Adrenal gland (tissue), 5 donors: ENCODE results near the gene KCNJ18.
"Not testable (repeated sequence)": the region's sequence is repeated elsewhere in the genome, so short reads cannot be mapped to it uniquely, and the experiment has no call there.

ENCODE experiments used
- POLR2A ChIP-seq, 2 donors: fragments of 450-650 bp; IDR thresholded peaks; one replicate each; pipeline ENCODE4 v1.6.1; 2017; ENCODE audit warnings: antibody characterized with exemption in 2 of 2, mild to moderate bottlenecking in 2 of 2, moderate library complexity in 1 of 2
- TF ChIP-seq, protein P1 (sequence below), 6 experiments: fragments of 450-650 bp in 4 of 6; fragments of 200-600 bp in 2 of 6; sonication (generic) in 1 of 6; IDR thresholded peaks; 1 replicate in 5 of 6; 2 replicates in 1 of 6; pipeline versions ENCODE4 v1.5.1 to v1.8.0; 2016 to 2021; ENCODE audit warnings: antibody characterized with exemption in 6 of 6, mild to moderate bottlenecking in 2 of 6, moderate library complexity in 1 of 6
- donor health status: DM: no; HTN: no; CAD: no.

- TF ChIP-seq, protein P1, sequence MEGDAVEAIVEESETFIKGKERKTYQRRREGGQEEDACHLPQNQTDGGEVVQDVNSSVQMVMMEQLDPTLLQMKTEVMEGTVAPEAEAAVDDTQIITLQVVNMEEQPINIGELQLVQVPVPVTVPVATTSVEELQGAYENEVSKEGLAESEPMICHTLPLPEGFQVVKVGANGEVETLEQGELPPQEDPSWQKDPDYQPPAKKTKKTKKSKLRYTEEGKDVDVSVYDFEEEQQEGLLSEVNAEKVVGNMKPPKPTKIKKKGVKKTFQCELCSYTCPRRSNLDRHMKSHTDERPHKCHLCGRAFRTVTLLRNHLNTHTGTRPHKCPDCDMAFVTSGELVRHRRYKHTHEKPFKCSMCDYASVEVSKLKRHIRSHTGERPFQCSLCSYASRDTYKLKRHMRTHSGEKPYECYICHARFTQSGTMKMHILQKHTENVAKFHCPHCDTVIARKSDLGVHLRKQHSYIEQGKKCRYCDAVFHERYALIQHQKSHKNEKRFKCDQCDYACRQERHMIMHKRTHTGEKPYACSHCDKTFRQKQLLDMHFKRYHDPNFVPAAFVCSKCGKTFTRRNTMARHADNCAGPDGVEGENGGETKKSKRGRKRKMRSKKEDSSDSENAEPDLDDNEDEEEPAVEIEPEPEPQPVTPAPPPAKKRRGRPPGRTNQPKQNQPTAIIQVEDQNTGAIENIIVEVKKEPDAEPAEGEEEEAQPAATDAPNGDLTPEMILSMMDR (IDR thresholded peaks at IDR 0.05) = not testable (repeated sequence)
- TF ChIP-seq POLR2A (IDR thresholded peaks at IDR 0.05) = not testable (repeated sequence)
Observed at GRCh38 chr17:21720566-21720965, 28.2 kb downstream of the KCNJ18 start.
